K562 (cell line): ENCODE data around the gene CLCNKB. TPM values are rescaled to one million over a fixed set of nuclear protein-coding genes. Genes with fewer than 3 reads are reported as not detected.

ENCODE experiments used
- ARID1B ChIP-seq: fragments of 450-650 bp; IDR thresholded peaks from 2 replicates; pipeline ENCODE4 v1.6.1; 2016; ENCODE audit warnings: antibody characterized with exemption, mild to moderate bottlenecking, inconsistent platforms
- ARNT ChIP-seq, 2 experiments: fragments of 450-650 bp; IDR thresholded peaks; 2 replicates each; pipeline ENCODE4 v1.6.1; 2016; ENCODE audit warnings: mild to moderate bottlenecking in 1 of 2
- BDP1 ChIP-seq: IDR thresholded peaks from 3 replicates; pipeline ENCODE4 v1.6.1; 2011; ENCODE audit not compliant: insufficient read length, insufficient read depth
- CBFA2T2 ChIP-seq: fragments of 450-650 bp; conservative IDR thresholded peaks from 2 replicates; pipeline ENCODE4 v1.6.1; 2017; ENCODE audit warnings: mild to moderate bottlenecking
- FOXP1 ChIP-seq: sonication (generic); formaldehyde crosslinking; IDR thresholded peaks from 2 replicates; pipeline ENCODE4 v1.8.0; 2022; ENCODE audit warnings: mild to moderate bottlenecking, missing genetic modification reagents
- HEY1 ChIP-seq: fragments of 250-450 bp; sonication (Bioruptor Pico); IDR thresholded peaks from 2 replicates; pipeline ENCODE4 v1.5.0; 2020; ENCODE audit warnings: mild to moderate bottlenecking, moderate library complexity, borderline replicate concordance
- MAX ChIP-seq: sonication (generic); formaldehyde crosslinking; IDR thresholded peaks from 2 replicates; pipeline ENCODE4 v1.9.0; 2022; ENCODE audit warnings: mild to moderate bottlenecking, missing genetic modification reagents
- MXI1 ChIP-seq: IDR thresholded peaks from 2 replicates; pipeline ENCODE4 v1.6.1; 2011; ENCODE audit warnings: low read depth, mild to moderate bottlenecking, improper control_type of control experiment, low read length
- NRF1 ChIP-seq, 2 experiments: fragments of 450-650 bp; IDR thresholded peaks in 1 of 2; conservative IDR thresholded peaks in 1 of 2; 2 replicates each; pipeline ENCODE4 v1.6.1; 2014; ENCODE audit warnings: mild to moderate bottlenecking in 2 of 2
- POU5F1 ChIP-seq: fragments of 150-350 bp; IDR thresholded peaks from 2 replicates; pipeline ENCODE4 v1.6.1; 2014; ENCODE audit warnings: borderline replicate concordance, low read length, low read depth, mild to moderate bottlenecking; ENCODE audit not compliant: partially characterized antibody
- PRDM10 ChIP-seq: fragments of 450-650 bp; IDR thresholded peaks from 2 replicates; pipeline ENCODE4 v1.6.1; 2018; ENCODE audit not compliant: partially characterized antibody
- RAD51 ChIP-seq: fragments of 450-650 bp; IDR thresholded peaks from 2 replicates; pipeline ENCODE4 v1.7.1; 2016; ENCODE audit warnings: low read depth, mild to moderate bottlenecking, borderline replicate concordance
- RBM25 ChIP-seq: fragments of 200-400 bp; formaldehyde crosslinking; IDR thresholded peaks from 2 replicates; pipeline ENCODE4 v1.6.1; 2018; ENCODE audit warnings: low read length, low read depth, moderate library complexity; ENCODE audit not compliant: severe bottlenecking
- TGIF2 ChIP-seq: sonication (generic); formaldehyde crosslinking; IDR thresholded peaks from 2 replicates; pipeline ENCODE4 v1.8.1; 2022; ENCODE audit warnings: mild to moderate bottlenecking, missing genetic modification reagents, moderate library complexity
- TRIM28 ChIP-seq: fragments of 450-650 bp; IDR thresholded peaks from 2 replicates; pipeline ENCODE4 v1.6.1; 2017
- ZBTB11 ChIP-seq, 3 experiments: fragments of 200-800 bp in 1 of 3; fragments of 250-450 bp in 1 of 3; fragments of 450-650 bp in 1 of 3; sonication (Bioruptor Pico) in 1 of 3; sonication (Bioruptor generic) in 1 of 3; formaldehyde crosslinking in 1 of 3; IDR thresholded peaks; 2 replicates each; pipeline versions ENCODE4 v1.6.1 to v1.8.0; 2016 to 2022; ENCODE audit warnings: mild to moderate bottlenecking in 2 of 3, missing genetic modification characterization in 2 of 3, missing compliant biosample characterization in 1 of 3, moderate library complexity in 1 of 3
- ZNF431 ChIP-seq: sonication (generic); formaldehyde crosslinking; IDR thresholded peaks from 2 replicates; pipeline ENCODE4 v1.8.0; 2022; ENCODE audit warnings: mild to moderate bottlenecking, missing genetic modification reagents
- ZNF584 ChIP-seq: fragments of 200-800 bp; sonication (Bioruptor generic); IDR thresholded peaks from 2 replicates; pipeline ENCODE4 v1.6.1; 2016; ENCODE audit warnings: low read depth, mild to moderate bottlenecking, missing genetic modification characterization, missing compliant biosample characterization
- ZNF766 ChIP-seq: fragments of 200-800 bp; sonication (Bioruptor generic); conservative IDR thresholded peaks from 2 replicates; pipeline ENCODE4 v1.6.1; 2016; ENCODE audit warnings: missing genetic modification characterization, missing compliant biosample characterization
- polyA plus RNA-seq, 8 experiments: library from polyadenylated mRNA; depleted of rRNA in 4 of 8; stranded (reverse) in 5 of 8; unstranded in 3 of 8; fragments of >200 nt; fragmentation: Nextera tagmentation in 2 of 8; fragmentation: Illumina TruSeq in 1 of 8; extraction: Ambion mirVana in 2 of 8; extraction: Trizol in 1 of 8; gene quantifications; 2 replicates each; pipeline versions ENCODE4 v1.2.1 to v1.2.3, GENCODE V29; 2011 to 2014; ENCODE audit warnings: inconsistent platforms in 1 of 8, missing spikeins in 1 of 8
- total RNA-seq, 7 experiments: library from RNA; depleted of rRNA in 6 of 7; stranded (reverse); fragments of >200 nt in 6 of 7; fragmentation: Illumina TruSeq in 2 of 7; extraction: Trizol in 2 of 7; gene quantifications; 2 replicates each; pipeline versions ENCODE4 v1.2.1 to v1.2.3, GENCODE V29; 2011 to 2021; ENCODE audit warnings: low replicate concordance in 1 of 7

CLCNKB gene
- total and polyA plus RNA-seq, 9 of the 15 experiments (the other 6 are each of a cell fraction or from before 2014, with no cell fraction given) = 0.08 to 1.7 (median 0.64) TPM

- TF ChIP-seq POU5F1 (no peak), ZNF766 (CRISPR knock-in tag) (no peak), RAD51 (peak; percentile 85), RBM25 (no peak), ZNF584 (CRISPR knock-in tag) (no peak), HEY1 (CRISPR knock-in tag) (no peak), NRF1 (conservative IDR thresholded peaks at IDR 0.05 in 1 of 2, IDR thresholded peaks at IDR 0.05 in 1 of 2) (peak; percentile 71 to 74), PRDM10 (peak; percentile 55), TGIF2 (CRISPR knock-in tag) (no peak), FOXP1 (CRISPR knock-in tag) (peak; percentile 12; the same call in 1 of the 2 replicates), ARNT (IDR thresholded peaks at IDR 0.05) (no peak), MAX (CRISPR knock-in tag) (peak; percentile 96), ZBTB11 (CRISPR knock-in tag; IDR thresholded peaks at IDR 0.05) (peak in 1 of 3 experiments; percentile 48; a peak in 1 of 6 replicates), TRIM28 (no peak), ARID1B (0 out of 2 replicates have a peak, but pooled peaks have one; percentile 20), ZNF431 (CRISPR knock-in tag) (peak; percentile 47; the same call in 1 of the 2 replicates), CBFA2T2 (peak; percentile 27), BDP1 (no peak), MXI1 (peak; percentile 76; the same call in 1 of the 2 replicates)
Observed at GRCh38 chr1:16014509-16015482, 28.8 kb upstream of the CLCNKB start (continued).
